HepG2 (cell line): ENCODE data around the gene WDR48. TPM values are rescaled to one million over a fixed set of nuclear protein-coding genes. Genes with fewer than 3 reads are reported as not detected.

ENCODE experiments used
- ATAC-seq: fragments of 200-7000 bp; cut with Tn5 transposase; 3 replicates; pipeline ENCODE4 v1.9.1; 2020; ENCODE audit warnings: mild to moderate bottlenecking, moderate library complexity
- BruUV-seq: library from RNA; stranded (reverse); fragments of 400-500 nt; replicated peaks from 2 replicates; lab custom pipeline; 2021; lab: Mats Ljungman, UMichigan
- CTCF ChIA-PET: fragments of 300-600 bp; formaldehyde crosslinking; extraction: SDS; loops from one replicate; lab custom pipeline; 2021; ENCODE audit warnings: low total read pairs, inconsistent platforms, low intra/inter-chr PET ratio; lab: Yijun Ruan, JAX
- POLR2A ChIA-PET: fragments of 350-600 bp; sonication (Branson Sonifier 250); formaldehyde crosslinking; loops from one replicate; lab custom pipeline; 2020; ENCODE audit warnings: antibody characterized with exemption, inconsistent platforms; lab: Yijun Ruan, JAX
- DNase-seq: peaks from one replicate; pipeline ENCODE4 v3.0.0-alpha.2; 2015; ENCODE audit warnings: low spot score
- FAIRE-seq: peaks from 3 replicates; lab custom pipeline; 2011; peaks lifted over from hg19 to GRCh38; lab: Jason Lieb, UNC
- H2AFZ ChIP-seq: one replicate; pipeline ENCODE4 v1.6.1; 2011; ENCODE audit warnings: low read length, inconsistent platforms
- H3K27ac ChIP-seq: fragments of 300-600 bp; 3 replicates; pipeline ENCODE4 v1.8.0; 2011; ENCODE audit warnings: mixed run types, mild to moderate bottlenecking, mixed read lengths, low read length, inconsistent platforms; ENCODE audit not compliant: insufficient read depth; ENCODE audit errors: extremely low read length
- H3K27me3 ChIP-seq, 2 experiments: fragments of 200-600 bp in 1 of 2; 2 replicates in 1 of 2; 3 replicates in 1 of 2; pipeline versions ENCODE4 v1.6.0 to v1.8.0; 2011; ENCODE audit warnings: low read length in 2 of 2, mild to moderate bottlenecking in 2 of 2, moderate library complexity in 2 of 2, inconsistent platforms in 1 of 2; ENCODE audit not compliant: insufficient read depth in 2 of 2, control insufficient read depth in 1 of 2
- H3K36me3 ChIP-seq, 2 experiments: fragments of 200-600 bp in 1 of 2; replicated peaks in 1 of 2; 2 replicates in 1 of 2; 3 replicates in 1 of 2; pipeline versions ENCODE4 v1.5.1 to v1.8.0; 2011; ENCODE audit warnings: low read length in 2 of 2, inconsistent platforms in 1 of 2; ENCODE audit not compliant: insufficient read depth in 2 of 2, control insufficient read depth in 1 of 2
- H3K4me1 ChIP-seq: 2 replicates; pipeline ENCODE4 v1.5.1; 2012; ENCODE audit warnings: low read length, inconsistent platforms; ENCODE audit not compliant: insufficient read depth
- H3K4me2 ChIP-seq: 2 replicates; pipeline ENCODE4 v1.6.0; 2011; ENCODE audit warnings: low read depth, low read length, inconsistent platforms
- H3K4me3 ChIP-seq, 3 experiments: fragments of 200-600 bp in 1 of 3; sonication (generic), shearing (Covaris generic) in 1 of 3; replicated peaks in 1 of 3; 2 replicates each; pipeline ENCODE4 v1.5.1; 2011 to 2016; ENCODE audit warnings: low read length in 3 of 3, inconsistent platforms in 2 of 3, low read depth in 2 of 3, mild to moderate bottlenecking in 2 of 3, control low read depth in 1 of 3, mixed read lengths in 1 of 3; ENCODE audit not compliant: insufficient read depth in 1 of 3
- H3K79me2 ChIP-seq: one replicate; pipeline ENCODE4 v1.6.1; 2011; ENCODE audit warnings: low read length, inconsistent platforms; ENCODE audit not compliant: insufficient read depth
- H3K9ac ChIP-seq: 2 replicates; pipeline ENCODE4 v1.6.0; 2011; ENCODE audit warnings: mild to moderate bottlenecking, low read depth, low read length, inconsistent platforms; ENCODE audit not compliant: insufficient read depth
- H3K9me3 ChIP-seq: 2 replicates; pipeline ENCODE4 v1.5.1; 2012; ENCODE audit warnings: mild to moderate bottlenecking, low read length
- H4K20me1 ChIP-seq: 2 replicates; pipeline ENCODE4 v1.6.0; 2011; ENCODE audit warnings: inconsistent platforms, mild to moderate bottlenecking, low read length, moderate library complexity; ENCODE audit not compliant: insufficient read depth
- ARID5B ChIP-seq: IDR thresholded peaks from 2 replicates; pipeline ENCODE4 v1.4.0; 2020; ENCODE audit warnings: mild to moderate bottlenecking, missing genetic modification reagents
- BRD4 ChIP-seq: sonication (generic); formaldehyde crosslinking; IDR thresholded peaks from 2 replicates; pipeline ENCODE4 v1.4.0; 2020; ENCODE audit warnings: missing genetic modification reagents
- HMG20A ChIP-seq: IDR thresholded peaks from 2 replicates; pipeline ENCODE4 v1.6.1; 2016; ENCODE audit warnings: borderline replicate concordance
- HOXA9 ChIP-seq: sonication (generic); formaldehyde crosslinking; IDR thresholded peaks from 2 replicates; pipeline ENCODE4 v1.8.1; 2022; ENCODE audit warnings: missing genetic modification reagents, mild to moderate bottlenecking, moderate library complexity, borderline replicate concordance
- JUND ChIP-seq: sonication (generic); formaldehyde crosslinking; IDR thresholded peaks from 2 replicates; pipeline ENCODE4 v1.8.0; 2022; ENCODE audit warnings: mild to moderate bottlenecking, missing genetic modification reagents
- KLF9 ChIP-seq: IDR thresholded peaks from 2 replicates; pipeline ENCODE4 v1.6.1; 2016; ENCODE audit warnings: low read depth
- KMT2B ChIP-seq: IDR thresholded peaks from 2 replicates; pipeline ENCODE4 v1.6.1; 2016; ENCODE audit warnings: missing genetic modification reagents, missing compliant biosample characterization
- MZF1 ChIP-seq: sonication (generic); formaldehyde crosslinking; IDR thresholded peaks from 2 replicates; pipeline ENCODE4 v1.8.1; 2023; ENCODE audit warnings: mild to moderate bottlenecking, missing genetic modification reagents, borderline replicate concordance
- RORA ChIP-seq: sonication (generic); formaldehyde crosslinking; IDR thresholded peaks from 2 replicates; pipeline ENCODE4 v1.5.0; 2020; ENCODE audit warnings: mild to moderate bottlenecking, missing genetic modification reagents, moderate library complexity
- SIX4 ChIP-seq: sonication (generic); formaldehyde crosslinking; IDR thresholded peaks from 2 replicates; pipeline ENCODE4 v1.4.0; 2020; ENCODE audit warnings: missing genetic modification reagents
- TCF7L2 ChIP-seq: IDR thresholded peaks from 2 replicates; pipeline ENCODE4 v1.6.1; 2011; ENCODE audit warnings: mild to moderate bottlenecking, low read depth, low read length, moderate library complexity
- TEF ChIP-seq: sonication (generic); formaldehyde crosslinking; IDR thresholded peaks from 2 replicates; pipeline ENCODE4 v1.5.0; 2020; ENCODE audit warnings: missing genetic modification reagents
- ZBTB3 ChIP-seq: sonication (generic); formaldehyde crosslinking; IDR thresholded peaks from 2 replicates; pipeline ENCODE4 v1.4.0; 2020; ENCODE audit warnings: low read depth, mild to moderate bottlenecking, moderate library complexity, missing genetic modification reagents, borderline replicate concordance
- ZFP36L1 ChIP-seq: sonication (generic); formaldehyde crosslinking; IDR thresholded peaks from 2 replicates; pipeline ENCODE4 v1.8.0; 2022; ENCODE audit warnings: mild to moderate bottlenecking, missing genetic modification reagents, moderate library complexity
- ZNF180 ChIP-seq: sonication (generic); formaldehyde crosslinking; IDR thresholded peaks from 2 replicates; pipeline ENCODE4 v1.4.0; 2020; ENCODE audit warnings: low read depth, missing genetic modification reagents, borderline replicate concordance
- ZNF513 ChIP-seq: sonication (generic); formaldehyde crosslinking; conservative IDR thresholded peaks from 2 replicates; pipeline ENCODE4 v1.5.0; 2020; ENCODE audit warnings: missing genetic modification reagents
- ZNF83 ChIP-seq: sonication (generic); formaldehyde crosslinking; IDR thresholded peaks from 2 replicates; pipeline ENCODE4 v1.4.0; 2020; ENCODE audit warnings: missing genetic modification reagents, mild to moderate bottlenecking, borderline replicate concordance
- ZSCAN29 ChIP-seq: sonication (generic); formaldehyde crosslinking; conservative IDR thresholded peaks from 2 replicates; pipeline ENCODE4 v1.4.0; 2020; ENCODE audit warnings: mild to moderate bottlenecking, missing genetic modification reagents
- WGBS: methylation state at CpG from one replicate; pipeline ENCODE4 v1.1.6; 2017; ENCODE audit warnings: low lambda C conversion rate; 5-methylcytosine and 5-hydroxymethylcytosine counted together
- in situ Hi-C: cut with HindIII; loops from 2 replicates; pipeline ENCODE4 v1.10.0; 2017; ENCODE audit warnings: low pct_unique_long_range_greater_than_20kb; ENCODE audit not compliant: extremely low pct_ligation_motif_present
- intact Hi-C: fragments of 100-400 bp; cut with micrococcal nuclease; formaldehyde crosslinking; loops from one replicate; pipeline ENCODE4 v1.10.0; 2022; ENCODE audit not compliant: unreplicated experiment
- polyA plus RNA-seq, 8 experiments: library from polyadenylated mRNA; depleted of rRNA in 3 of 8; stranded (reverse) in 7 of 8; unstranded in 1 of 8; fragments of >200 nt; fragmentation: Illumina TruSeq in 4 of 8; extraction: Trizol in 4 of 8; gene quantifications; 2 replicates each; pipeline versions ENCODE4 v1.2.1 to v1.2.3, GENCODE V29; 2011 to 2016; ENCODE audit warnings: low read depth in 4 of 8, missing spikeins in 1 of 8, mixed read lengths in 1 of 8; ENCODE audit not compliant: insufficient read depth in 1 of 8
- total RNA-seq, 5 experiments: library from RNA; depleted of rRNA; stranded (reverse); fragments of >200 nt; fragmentation: Illumina TruSeq; extraction: Trizol; gene quantifications; 2 replicates each; pipeline ENCODE4 v1.2.3, GENCODE V29; 2016; ENCODE audit warnings: low read depth in 1 of 5

WDR48 gene
- total and polyA plus RNA-seq, 2 of the 13 experiments (the other 11 are each of a cell fraction or from before 2014, with no cell fraction given): 29.2 to 31.2 TPM

GRCh38 chr3:39094851-39095677 lies 43.2 kb downstream of the WDR48 start (continued):
- TF ChIP-seq ZNF513 (CRISPR knock-in tag) (no peak), JUND (no peak), HMG20A (no peak), ZFP36L1 (CRISPR knock-in tag) (no peak), HOXA9 (CRISPR knock-in tag) (no peak), ZNF83 (no peak), MZF1 (CRISPR knock-in tag) (no peak), BRD4 (CRISPR knock-in tag) (no peak), KLF9 (CRISPR knock-in tag) (no peak), ZNF180 (CRISPR knock-in tag) (no peak), ZSCAN29 (CRISPR knock-in tag) (no peak), SIX4 (CRISPR knock-in tag) (no peak), TCF7L2 (no peak)

GRCh38 chr3:39095778-39096177 lies 44.0 kb downstream of the WDR48 start:
- Histone ChIP-seq H3K9ac (no peak overlapping the region), H3K27me3 (no peaks in the 10 kb centered on the region), H3K36me3 (peaks cover 26 to 87% of the 10 kb centered on the region in 2 experiments), H4K20me1 (no peaks in the 10 kb centered on the region), H3K4me2 (no peak overlapping the region), H2AFZ (no peak overlapping the region), H3K79me2 (no peaks in the 10 kb centered on the region), H3K27ac (no peak overlapping the region), H3K4me1 (peaks cover 14% of the 10 kb centered on the region), H3K9me3 (no peaks in the 10 kb centered on the region), H3K4me3 (no peak overlapping the region)
- in situ Hi-C loops (no loop called here), intact Hi-C loops (loop anchor here (5.0 kb wide), 1 partner anchor 1638 kb away; no protein-coding TSS in a partner anchor)
- ATAC-seq (no peak), DNase-seq (no peak), FAIRE-seq (no peak)
- ChIA-PET POLR2A (no interaction called here), CTCF (interaction anchor here (1.1 kb wide), 1 partner anchor 31 kb away, joined by 3 read pairs; no protein-coding TSS in a partner anchor)
- 94% methylated on average over 3 of the region's 3 CpGs for WGBS
- no TSS peak for BruUV-seq
- TF ChIP-seq TEF (CRISPR knock-in tag) (no peak), ZBTB3 (CRISPR knock-in tag) (no peak), KMT2B (CRISPR knock-in tag) (no peak), RORA (CRISPR knock-in tag) (no peak), ARID5B (CRISPR knock-in tag) (no peak)
